Measurements from ENCODE around the gene ZNF580.

Gene ZNF580

GRCh38 chr19:55618426-55618825 lies 22.4 kb upstream of the ZNF580 start:
- no peaks in the 10 kb centered on the region for H3K9me3 ChIP-seq (ENCODE audit: severe bottlenecking)
- H3K4me3 ChIP-seq (ENCODE audit: severe bottlenecking): no peak overlapping the region
- DNase-seq (ENCODE audit: low spot score): no peak
- H3K4me1 ChIP-seq (ENCODE audit: insufficient read depth, poor library complexity, severe bottlenecking): no peaks in the 10 kb centered on the region
- H3K27me3 ChIP-seq (ENCODE audit: insufficient read depth, poor library complexity, severe bottlenecking): no peaks in the 10 kb centered on the region
- no peak for ATAC-seq (ENCODE audit: low read depth)
- TF ChIP-seq CTCF (IDR thresholded peaks at IDR 0.05; ENCODE audit: poor library complexity, severe bottlenecking): no peak
- H3K36me3 ChIP-seq (ENCODE audit: low read depth): peaks cover 17% of the 10 kb centered on the region
- no peak overlapping the region for H3K27ac ChIP-seq (ENCODE audit: poor library complexity, severe bottlenecking)

GRCh38 chr19:55619286-55619685 lies 21.5 kb upstream of the ZNF580 start:
- Histone ChIP-seq H3K27me3 (ENCODE audit: insufficient read depth, poor library complexity, severe bottlenecking) (no peaks in the 10 kb centered on the region), H3K4me1 (ENCODE audit: insufficient read depth, poor library complexity, severe bottlenecking) (no peaks in the 10 kb centered on the region), H3K36me3 (ENCODE audit: low read depth) (peaks cover 17% of the 10 kb centered on the region), H3K27ac (ENCODE audit: poor library complexity, severe bottlenecking) (no peak overlapping the region), H3K9me3 (ENCODE audit: severe bottlenecking) (no peaks in the 10 kb centered on the region), H3K4me3 (ENCODE audit: severe bottlenecking) (no peak overlapping the region)
- DNase-seq (ENCODE audit: low spot score): no peak
- no peak for TF ChIP-seq CTCF (IDR thresholded peaks at IDR 0.05; ENCODE audit: poor library complexity, severe bottlenecking)
- no peak for ATAC-seq (ENCODE audit: low read depth)

GRCh38 chr19:55620410-55621204 lies 20.2 kb upstream of the ZNF580 start:
- Histone ChIP-seq H3K4me1 (ENCODE audit: insufficient read depth, poor library complexity, severe bottlenecking) (peaks cover 4% of the 10 kb centered on the region), H3K27ac (ENCODE audit: poor library complexity, severe bottlenecking) (no peak overlapping the region), H3K27me3 (ENCODE audit: insufficient read depth, poor library complexity, severe bottlenecking) (no peaks in the 10 kb centered on the region), H3K9me3 (ENCODE audit: severe bottlenecking) (no peaks in the 10 kb centered on the region), H3K4me3 (ENCODE audit: severe bottlenecking) (no peak overlapping the region), H3K36me3 (ENCODE audit: low read depth) (peaks cover 17% of the 10 kb centered on the region)
- no peak for TF ChIP-seq CTCF (IDR thresholded peaks at IDR 0.05; ENCODE audit: poor library complexity, severe bottlenecking)
- ATAC-seq (ENCODE audit: low read depth): no peak
- no peak for DNase-seq (ENCODE audit: low spot score)

- ATAC-seq (ENCODE audit: low read depth) (no peak), DNase-seq (ENCODE audit: low spot score) (no peak)
- Histone ChIP-seq H3K27me3 (ENCODE audit: insufficient read depth, poor library complexity, severe bottlenecking) (no peaks in the 10 kb centered on the region), H3K4me1 (ENCODE audit: insufficient read depth, poor library complexity, severe bottlenecking) (peaks cover 4% of the 10 kb centered on the region), H3K36me3 (ENCODE audit: low read depth) (peaks cover 13% of the 10 kb centered on the region), H3K4me3 (ENCODE audit: severe bottlenecking) (no peak overlapping the region), H3K27ac (ENCODE audit: poor library complexity, severe bottlenecking) (no peak overlapping the region), H3K9me3 (ENCODE audit: severe bottlenecking) (no peaks in the 10 kb centered on the region)
- TF ChIP-seq CTCF (IDR thresholded peaks at IDR 0.05; ENCODE audit: poor library complexity, severe bottlenecking): no peak
Observed at GRCh38 chr19:55621205-55621672, 19.6 kb upstream of the ZNF580 start.

GRCh38 chr19:55621673-55622231 lies 19.1 kb upstream of the ZNF580 start:
- H3K4me1 ChIP-seq (ENCODE audit: insufficient read depth, poor library complexity, severe bottlenecking): peaks cover 4% of the 10 kb centered on the region
- no peak overlapping the region for H3K4me3 ChIP-seq (ENCODE audit: severe bottlenecking)
- no peak for TF ChIP-seq CTCF (IDR thresholded peaks at IDR 0.05; ENCODE audit: poor library complexity, severe bottlenecking)
- no peaks in the 10 kb centered on the region for H3K27me3 ChIP-seq (ENCODE audit: insufficient read depth, poor library complexity, severe bottlenecking)
- peaks cover 8% of the 10 kb centered on the region for H3K36me3 ChIP-seq (ENCODE audit: low read depth)
- no peak overlapping the region for H3K27ac ChIP-seq (ENCODE audit: poor library complexity, severe bottlenecking)
- no peak for ATAC-seq (ENCODE audit: low read depth)
- no peaks in the 10 kb centered on the region for H3K9me3 ChIP-seq (ENCODE audit: severe bottlenecking)
- no peak for DNase-seq (ENCODE audit: low spot score)

All from RWPE2 (cell line).